HG03108 (cell line): Measurements from ENCODE around the gene LRRC49.
"Not testable (repeated sequence)": the region's sequence is repeated elsewhere in the genome, so short reads cannot be mapped to it uniquely, and the experiment has no call there.

Experiments
- ATAC-seq: cut with Tn5 transposase; IDR thresholded peaks from one replicate; pipeline ENCODE4 v1.9.1; 2021; ENCODE audit warnings: moderate library complexity; ENCODE audit not compliant: unreplicated experiment

The LRRC49 gene

GRCh38 chr15:70974004-70974832, 81.6 kb downstream of the LRRC49 start:
- ATAC-seq, result no peak

GRCh38 chr15:70976851-70977250, 84.2 kb downstream of the LRRC49 start:
- no peak for ATAC-seq

GRCh38 chr15:70995383-70995970, 102.9 kb downstream of the LRRC49 start:
- no peak for ATAC-seq

DNA sequence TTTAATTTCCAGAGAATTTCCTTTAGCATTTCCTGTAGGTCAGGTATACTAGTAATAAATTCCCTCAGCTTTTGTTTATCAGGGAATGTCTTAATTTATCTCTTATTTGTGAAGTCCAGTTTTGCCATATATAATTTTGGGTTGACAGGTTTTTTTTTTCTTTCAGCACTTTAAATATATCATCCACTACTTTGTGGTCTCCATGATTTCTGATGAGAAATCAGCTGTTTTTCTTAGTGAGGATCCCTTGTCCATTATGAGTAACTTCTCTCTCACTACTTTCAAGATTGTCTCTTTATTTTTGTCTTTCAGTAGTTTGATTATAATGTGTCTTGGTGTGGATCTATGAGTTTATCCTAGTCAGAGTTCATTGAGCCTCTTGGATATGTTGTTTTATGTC, 105.7 kb downstream of the LRRC49 start:
- no peak for ATAC-seq

GRCh38 chr15:71002316-71002715, 109.7 kb downstream of the LRRC49 start:
- no peak for ATAC-seq

GRCh38 chr15:71003319-71003718, 110.7 kb downstream of the LRRC49 start:
- ATAC-seq, result no peak

- ATAC-seq, result not testable (repeated sequence)
These were observed 111.9 kb downstream of the LRRC49 start for GRCh38 chr15:71004506-71004905.

GRCh38 chr15:71005895-71006294, 113.3 kb downstream of the LRRC49 start:
- ATAC-seq, result no peak

GRCh38 chr15:71008250-71008870, 115.7 kb downstream of the LRRC49 start:
- ATAC-seq, result no peak

DNA sequence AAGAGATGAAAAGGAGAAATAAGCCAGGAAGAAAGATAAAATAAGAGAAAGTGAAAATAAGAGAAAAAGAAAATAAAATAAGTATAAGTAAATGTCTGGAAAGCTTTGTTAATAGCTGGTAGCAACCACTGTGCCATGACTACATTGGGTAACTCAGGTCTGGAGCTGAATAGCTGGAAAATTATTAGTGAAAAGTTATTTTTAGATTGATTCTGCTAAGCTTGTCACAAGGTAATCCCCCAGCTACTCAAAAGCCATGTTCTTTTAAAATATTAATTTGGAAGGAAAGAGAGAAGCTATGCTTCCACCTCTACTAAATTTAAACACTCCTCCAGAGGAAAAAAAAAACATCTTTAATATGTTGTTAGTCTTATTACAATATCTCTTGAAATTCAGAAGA, 117.8 kb downstream of the LRRC49 start:
- ATAC-seq, result no peak

GRCh38 chr15:71010997-71011396, 118.4 kb downstream of the LRRC49 start:
- ATAC-seq, result no peak

DNA sequence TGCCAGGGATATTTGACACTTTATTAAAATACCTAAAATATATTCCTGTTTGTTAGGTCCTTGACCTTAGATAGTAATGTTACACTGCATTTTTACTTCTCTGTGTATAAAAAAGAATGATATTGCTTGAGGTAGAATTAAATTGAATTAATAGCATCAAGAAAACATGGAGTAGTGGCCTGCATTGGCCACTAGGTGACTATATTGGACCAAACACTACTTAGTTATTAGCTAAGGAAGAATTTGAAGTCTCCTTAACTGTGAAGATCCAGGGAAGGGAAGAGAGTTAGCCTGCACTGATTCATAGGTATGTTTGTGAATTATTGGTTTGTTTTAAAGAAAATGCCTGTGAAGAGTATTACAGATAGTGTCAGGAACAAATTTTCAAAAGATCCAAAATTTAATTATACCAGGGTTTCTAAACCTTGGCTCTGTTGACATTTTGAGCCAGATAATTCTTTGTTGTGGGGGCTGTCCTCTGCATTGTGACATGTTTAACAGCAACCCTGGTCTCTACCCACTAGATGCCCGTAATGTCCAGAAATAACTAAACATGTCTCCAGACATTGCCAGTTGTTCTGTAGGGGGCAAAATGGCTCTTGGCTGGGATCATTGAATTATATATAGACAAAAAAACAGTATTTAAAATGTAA, 119.0 kb downstream of the LRRC49 start:
- ATAC-seq, result no peak

DNA sequence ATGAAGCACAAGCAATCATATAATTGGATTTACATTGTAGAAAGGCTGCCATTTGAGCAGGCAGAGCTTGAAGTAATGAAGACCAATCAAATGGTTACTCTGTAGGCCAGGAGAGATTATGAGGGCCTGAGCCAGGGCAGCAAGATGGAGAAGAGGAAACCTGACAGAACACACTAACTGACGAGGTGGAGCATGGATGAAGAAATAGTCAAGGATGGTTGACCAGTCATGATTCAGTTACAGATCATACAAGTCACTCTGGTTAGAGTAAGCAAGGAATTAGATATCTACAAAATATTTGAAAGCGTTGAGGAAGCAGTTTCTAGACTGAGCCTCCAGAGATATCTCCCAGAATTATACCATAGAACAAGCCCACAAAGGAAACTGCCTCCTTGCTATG, 120.8 kb downstream of the LRRC49 start:
- ATAC-seq, result no peak

GRCh38 chr15:71015342-71015741, 122.7 kb downstream of the LRRC49 start:
- no peak for ATAC-seq

DNA sequence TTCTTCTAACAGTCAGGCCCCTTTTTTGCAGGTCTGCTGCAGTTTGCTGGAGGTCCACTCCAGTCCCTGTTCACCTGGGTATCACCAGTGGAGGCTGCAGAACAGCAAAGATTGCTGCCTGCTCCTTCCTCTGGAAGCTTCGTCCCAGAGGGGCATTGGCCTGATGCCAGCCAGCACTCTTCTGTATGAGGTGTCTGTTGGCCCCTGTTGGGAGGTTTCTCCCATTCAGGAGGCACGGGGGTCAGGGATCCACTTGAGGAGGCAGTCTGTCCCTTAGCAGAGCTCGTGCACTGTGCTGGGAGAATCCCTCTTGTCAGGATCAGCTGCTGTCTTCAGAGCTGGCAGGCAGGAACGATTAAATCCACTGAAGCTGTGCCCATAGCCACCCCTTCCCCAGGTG, 138.6 kb downstream of the LRRC49 start:
- not testable (repeated sequence) for ATAC-seq

DNA sequence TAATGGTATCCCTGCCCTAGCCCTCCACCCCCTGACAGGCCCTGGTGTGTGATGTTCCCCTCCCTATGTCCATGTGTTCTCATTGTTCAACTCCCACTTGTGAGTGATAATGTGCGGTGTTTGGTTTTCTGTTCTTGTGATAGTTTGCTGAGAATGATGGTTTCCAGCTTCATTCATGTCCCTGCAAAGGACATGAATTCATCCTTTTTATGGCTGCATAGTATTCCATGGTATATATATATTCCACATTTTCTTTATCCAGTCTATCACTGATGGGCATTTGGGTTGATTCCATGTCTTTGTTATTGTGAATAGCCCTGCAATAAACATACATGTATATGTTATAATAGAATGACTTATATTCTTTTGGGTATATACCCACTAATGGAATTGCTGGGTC, 142.9 kb downstream of the LRRC49 start:
- not testable (repeated sequence) for ATAC-seq

GRCh38 chr15:71042356-71042922, 149.8 kb downstream of the LRRC49 start:
- no peak for ATAC-seq

- no peak for ATAC-seq
These were observed 150.7 kb downstream of the LRRC49 start for GRCh38 chr15:71043373-71043772.

DNA sequence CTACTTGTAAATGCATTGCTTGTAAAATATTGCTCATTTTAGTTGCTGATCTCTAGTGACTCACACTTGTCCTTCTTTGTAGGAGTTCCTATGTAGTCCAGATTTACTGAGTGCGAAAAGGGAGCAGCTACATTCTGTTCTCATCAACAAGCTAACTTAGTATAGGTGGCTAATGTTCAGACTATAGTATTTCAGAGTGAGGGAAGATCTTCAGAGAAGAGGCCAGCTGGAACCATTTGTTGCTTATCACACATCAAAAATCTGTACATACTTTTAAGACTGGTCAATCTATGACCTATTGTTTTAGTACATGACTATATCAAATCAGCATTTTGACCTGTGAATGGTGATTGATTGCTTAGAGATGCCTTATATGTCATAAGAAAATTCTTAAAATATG, 151.4 kb downstream of the LRRC49 start:
- ATAC-seq, result no peak

DNA sequence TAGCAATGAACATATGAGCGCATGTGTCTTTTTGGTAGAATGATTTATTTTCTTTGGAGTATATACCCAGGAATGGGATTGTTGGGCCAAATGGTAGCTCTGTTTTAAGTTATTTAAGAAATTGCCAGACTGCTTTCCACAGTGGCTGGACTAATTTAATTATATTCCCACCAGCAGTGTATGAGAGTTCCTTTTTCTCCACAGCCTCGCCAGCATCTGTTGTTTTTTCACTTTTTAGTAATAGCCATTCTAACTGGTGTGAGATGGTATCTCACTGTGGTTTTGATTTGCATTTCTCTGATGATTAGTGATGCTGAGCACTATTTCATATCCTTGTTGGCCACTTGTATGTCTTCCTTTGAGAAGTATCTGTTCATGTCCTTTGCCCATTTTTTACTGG, 153.5 kb downstream of the LRRC49 start:
- ATAC-seq, result not testable (repeated sequence)
